ENCODE data around the gene WFDC5.
"Not testable (repeated sequence)": the region's sequence is repeated elsewhere in the genome, so short reads cannot be mapped to it uniquely, and the experiment has no call there.

The WFDC5 gene, protein sequence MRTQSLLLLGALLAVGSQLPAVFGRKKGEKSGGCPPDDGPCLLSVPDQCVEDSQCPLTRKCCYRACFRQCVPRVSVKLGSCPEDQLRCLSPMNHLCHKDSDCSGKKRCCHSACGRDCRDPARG

DNA sequence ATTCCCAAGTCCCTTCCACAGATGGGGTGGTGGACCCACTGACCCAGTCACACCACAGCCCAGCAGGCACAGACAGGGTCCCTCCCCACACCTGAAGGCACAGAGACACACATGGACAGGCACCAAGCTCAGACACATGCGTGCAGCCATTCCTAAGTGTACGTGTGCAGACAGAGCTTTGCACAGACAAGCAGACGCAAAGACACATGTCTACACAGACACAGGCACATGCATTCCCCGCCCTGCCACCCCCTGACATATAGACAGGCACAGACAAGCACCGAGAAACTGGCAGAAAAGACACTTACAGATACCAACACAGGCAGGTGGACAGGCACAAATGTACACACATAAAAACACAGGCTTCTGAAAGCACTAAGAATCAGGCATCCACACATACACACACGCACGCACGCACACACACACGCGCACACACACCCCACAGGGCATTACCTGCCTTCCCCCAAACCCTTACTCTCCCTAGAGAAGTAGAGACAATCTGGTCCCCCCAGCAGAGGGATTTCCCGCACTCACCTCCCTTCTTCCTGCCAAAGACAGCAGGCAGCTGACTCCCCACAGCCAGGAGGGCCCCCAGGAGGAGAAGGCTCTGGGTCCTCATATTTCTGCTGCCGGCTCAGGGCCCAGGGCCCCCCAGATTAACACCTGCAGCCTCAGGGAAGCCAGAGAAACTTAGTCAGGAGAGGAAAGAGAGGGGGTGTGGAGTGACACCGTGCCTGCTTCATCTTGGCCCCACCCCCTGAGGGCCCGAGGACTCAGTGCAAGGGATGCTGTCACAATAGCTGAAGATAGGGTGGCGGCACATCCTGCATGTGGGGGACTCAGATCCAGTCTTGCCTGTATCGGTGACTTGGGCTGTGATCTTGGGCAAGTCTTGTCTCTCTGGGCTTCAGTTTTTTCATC, at the start of gene WFDC5:
TSS of gene WFDC5 (minus strand) at position 710 of the 921 bp plus-strand sequence. CDS start at position 619, 91 bp downstream.
- peak; percentile 52 for DNase-seq

DNA sequence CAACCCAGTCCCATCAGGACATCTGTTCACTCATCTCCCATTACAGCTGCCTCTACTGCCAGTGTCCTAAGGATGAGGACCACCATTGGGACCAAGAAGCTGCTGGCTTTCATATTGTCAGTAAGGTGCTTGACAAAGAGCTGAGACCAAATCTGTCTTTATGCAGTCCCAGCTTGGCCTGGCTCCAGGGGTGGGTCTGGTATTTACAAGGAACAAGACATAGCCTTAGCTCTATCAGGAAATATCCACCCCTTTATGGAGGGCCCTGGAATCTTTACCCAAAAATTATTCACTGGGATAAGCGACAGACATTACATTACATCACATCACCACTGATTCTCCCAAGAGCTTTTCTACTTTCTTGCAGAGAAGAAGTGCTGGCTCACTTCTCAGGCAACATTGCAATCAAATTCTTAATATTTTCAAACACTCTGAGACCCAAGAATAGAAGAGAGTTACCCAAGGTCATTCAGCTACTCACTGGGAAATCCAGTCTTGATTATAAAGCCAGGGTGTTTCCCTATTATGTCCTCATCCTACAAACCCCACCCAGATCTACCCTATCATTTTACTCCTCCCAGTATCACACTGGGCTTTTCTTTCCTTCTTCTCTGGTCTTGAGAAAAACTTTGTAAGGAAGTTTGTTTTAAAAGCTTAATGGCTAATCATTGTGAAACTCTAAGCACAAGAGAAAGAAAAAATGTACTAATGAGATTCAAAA, 48.3 kb upstream of the WFDC5 start:
- no peak for DNase-seq

DNA sequence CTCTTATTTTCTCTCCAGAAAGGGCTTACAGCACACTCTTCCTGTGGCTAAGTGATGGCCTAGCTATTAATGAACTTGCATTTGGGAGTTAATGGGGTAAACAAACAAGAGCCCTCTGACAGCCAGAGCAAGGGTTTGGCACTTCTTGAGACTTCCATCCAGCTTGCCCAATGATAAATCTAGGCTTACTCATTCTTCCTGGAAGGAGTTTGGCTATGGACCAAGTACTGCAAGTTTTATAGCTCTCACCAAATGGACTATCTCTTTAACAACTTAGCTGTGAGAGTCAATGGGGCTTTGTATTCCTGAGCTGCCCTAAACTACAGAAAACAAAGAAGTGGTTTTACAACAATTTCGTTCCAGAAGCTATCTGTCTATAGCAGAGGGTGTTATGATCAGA, 43.0 kb upstream of the WFDC5 start:
- DNase-seq: no peak

DNA sequence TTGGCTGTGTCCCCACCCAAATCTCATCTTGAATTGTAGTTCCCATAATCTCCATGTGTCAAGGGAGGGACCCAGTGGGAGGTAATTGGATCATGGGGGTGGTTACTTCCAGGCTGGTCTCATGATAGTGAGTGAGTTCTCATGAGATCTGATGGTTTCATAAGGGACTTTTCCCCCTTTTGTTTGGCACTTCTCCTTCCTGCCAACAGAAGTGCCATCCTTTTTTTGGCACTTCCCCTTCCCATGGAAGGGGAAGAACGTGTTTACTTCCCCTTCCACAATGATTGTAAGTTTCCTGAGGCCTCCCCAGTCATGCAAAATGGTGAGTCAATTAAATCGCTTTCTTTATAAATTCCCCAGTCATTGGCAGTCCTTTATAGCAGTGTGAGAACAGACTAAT, 41.7 kb upstream of the WFDC5 start:
- no peak for DNase-seq

DNA sequence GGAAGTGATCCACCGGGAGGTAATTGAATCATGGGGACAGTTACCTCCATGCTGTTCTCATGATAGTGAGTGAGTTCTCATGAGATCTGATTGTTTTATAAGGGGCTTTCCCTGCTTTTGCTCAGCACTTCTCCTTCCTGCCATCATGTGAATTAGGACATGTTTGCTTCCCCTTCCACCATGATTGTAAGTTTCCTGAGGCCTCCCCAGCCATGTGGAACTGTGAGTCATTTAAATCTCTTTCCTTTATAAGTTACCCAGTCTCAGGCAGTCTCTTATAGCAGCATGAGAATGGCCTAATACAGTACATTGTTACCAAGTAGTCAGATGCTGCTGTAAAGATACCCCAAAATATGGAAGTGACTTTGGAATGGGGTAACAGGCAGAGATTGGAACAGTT, 39.8 kb upstream of the WFDC5 start:
- DNase-seq: not testable (repeated sequence)

DNA sequence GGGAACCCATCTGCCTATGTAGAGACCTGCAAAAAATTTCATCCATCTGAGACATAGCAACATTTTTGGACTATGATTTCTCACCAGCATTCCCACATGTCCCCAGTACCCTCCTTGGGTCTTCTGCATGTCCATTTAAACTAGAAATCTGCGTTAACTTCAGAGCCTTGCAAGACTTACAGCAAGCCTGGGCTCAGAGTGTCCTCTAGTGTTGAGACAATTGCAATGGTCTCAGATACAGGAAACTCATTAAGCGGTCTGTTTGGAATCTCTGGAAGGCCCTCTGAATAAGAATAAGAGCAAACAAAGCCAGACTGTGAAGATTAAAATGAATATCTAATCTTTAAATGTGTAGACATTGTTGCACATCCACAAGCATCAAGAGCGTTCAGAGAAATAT, 39.2 kb upstream of the WFDC5 start:
- DNase-seq: no peak

DNA sequence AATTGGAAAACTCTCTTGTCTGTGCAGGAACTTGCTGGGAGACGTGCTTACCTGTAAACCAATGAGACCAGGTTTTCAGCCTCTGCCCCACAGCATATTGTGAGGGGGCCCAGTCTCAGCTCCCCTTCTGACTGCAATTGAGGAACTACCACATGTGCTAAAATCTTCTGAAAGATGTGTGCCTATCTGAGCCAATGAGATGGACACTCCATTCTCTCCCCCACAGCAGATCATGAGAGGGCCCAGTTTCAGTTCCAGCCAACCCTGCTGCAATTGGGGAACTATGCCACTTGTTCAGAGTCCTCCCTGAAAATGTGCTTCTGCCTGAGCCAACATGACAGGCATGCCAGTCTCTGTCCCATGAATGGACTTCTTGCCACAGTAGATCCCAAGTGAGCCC, 38.8 kb upstream of the WFDC5 start:
- no peak for DNase-seq

DNA sequence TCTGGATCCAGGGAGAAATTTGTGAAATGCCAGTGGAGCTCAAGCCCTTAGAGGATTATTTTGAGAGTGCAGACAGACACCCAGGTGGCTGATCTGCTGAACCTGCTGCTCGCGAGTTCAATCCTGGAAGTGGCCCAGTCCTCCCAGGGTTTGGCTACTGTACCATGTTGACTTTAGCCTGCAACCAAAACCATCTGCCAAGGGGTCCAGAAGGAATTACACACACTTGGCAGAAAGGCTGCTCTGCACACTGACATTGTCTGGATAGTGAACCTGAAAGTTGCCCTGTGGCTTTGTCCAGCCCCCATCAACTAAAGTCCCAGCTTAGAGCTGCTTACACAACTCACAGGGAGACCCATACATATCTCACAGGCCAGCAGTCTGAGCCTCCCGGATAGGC, 38.2 kb upstream of the WFDC5 start:
- no peak for DNase-seq

DNA sequence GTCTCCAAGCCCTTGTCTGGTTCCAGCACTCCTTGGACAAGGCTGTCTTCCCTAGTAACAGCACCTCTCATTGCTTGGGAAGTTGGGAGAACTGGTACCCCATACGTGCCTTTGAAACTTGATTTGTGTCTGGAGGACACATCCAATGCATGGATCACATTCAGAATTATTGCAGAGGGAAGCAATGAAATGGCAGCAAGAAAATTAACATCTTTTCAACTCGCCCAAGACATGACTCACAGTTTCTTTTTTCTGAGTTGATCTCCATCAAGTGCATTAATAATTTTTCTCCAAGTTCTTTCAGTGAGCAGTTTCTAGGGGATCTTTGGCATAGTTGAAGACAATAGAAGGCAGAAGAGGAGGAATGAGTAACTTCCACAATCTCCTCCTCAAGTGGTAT, 37.4 kb upstream of the WFDC5 start:
- DNase-seq: no peak

DNA sequence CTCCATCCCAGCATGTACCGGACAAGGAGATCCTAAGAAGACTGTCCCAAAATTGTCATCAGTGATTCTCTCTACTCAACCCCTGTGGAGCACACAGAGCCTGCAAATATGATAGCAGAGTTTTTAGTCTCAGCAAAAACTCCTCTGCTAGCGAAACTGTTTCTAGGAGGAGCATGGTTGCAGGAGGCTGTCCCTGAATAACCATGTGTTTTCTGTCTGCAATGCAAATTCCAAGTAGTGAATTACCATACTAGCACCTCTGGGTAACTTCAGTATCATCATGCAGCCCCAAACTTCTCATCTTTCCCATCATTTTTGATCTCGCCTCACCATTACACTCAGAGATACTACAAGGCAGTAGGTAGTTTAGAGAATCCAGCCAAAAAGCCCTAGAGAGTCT, 34.1 kb upstream of the WFDC5 start:
- no peak for DNase-seq

DNA sequence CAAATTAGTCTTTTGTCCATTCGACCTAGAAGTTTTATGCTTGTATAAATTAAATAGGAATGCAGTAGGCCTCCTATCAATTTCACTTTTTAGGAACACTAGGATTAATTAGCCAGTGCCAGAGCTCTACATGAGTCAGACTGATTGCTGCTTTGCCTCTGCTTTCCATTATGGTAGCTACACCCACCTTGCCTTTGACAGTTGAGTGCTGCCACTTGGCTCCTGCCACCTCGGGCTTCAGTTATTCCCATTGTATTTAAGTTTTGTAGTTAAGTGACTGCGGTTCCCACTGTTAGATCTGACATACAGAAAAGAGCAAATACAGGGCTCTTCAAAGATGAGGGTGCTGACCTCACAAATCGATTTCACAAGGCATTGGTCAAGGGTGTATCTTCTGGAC, 25.9 kb upstream of the WFDC5 start:
- DNase-seq: no peak

DNA sequence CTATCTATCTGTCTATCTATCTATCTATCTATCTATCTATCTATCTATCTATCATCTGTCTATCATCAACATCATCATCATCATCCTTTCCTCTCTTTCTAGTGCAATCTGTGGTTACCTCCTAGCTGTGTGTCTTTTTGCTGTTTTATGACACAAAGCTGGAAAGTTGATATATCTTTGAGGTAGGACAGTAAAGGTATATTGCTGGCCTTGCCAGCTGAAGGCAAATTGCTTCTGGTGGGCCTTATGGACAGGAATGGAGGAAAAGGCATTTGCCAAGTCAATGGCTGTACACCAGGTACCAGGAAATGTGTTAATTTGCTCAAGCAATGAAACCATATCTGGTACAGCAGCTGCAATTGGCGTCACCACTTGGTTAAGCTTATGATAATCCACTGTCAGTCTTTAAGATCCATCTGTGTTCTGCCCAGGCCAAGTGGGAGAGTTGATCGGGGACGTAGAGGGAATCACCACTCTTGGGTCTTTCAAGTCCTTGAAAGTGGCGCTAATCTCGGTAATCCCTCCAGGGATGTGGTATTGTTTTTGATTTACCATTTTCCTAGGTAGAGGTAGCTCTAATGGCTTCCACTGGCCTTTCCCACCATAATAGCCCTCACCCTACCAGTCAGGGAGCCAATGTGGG, 24.9 kb upstream of the WFDC5 start:
- DNase-seq: not testable (repeated sequence)

DNA sequence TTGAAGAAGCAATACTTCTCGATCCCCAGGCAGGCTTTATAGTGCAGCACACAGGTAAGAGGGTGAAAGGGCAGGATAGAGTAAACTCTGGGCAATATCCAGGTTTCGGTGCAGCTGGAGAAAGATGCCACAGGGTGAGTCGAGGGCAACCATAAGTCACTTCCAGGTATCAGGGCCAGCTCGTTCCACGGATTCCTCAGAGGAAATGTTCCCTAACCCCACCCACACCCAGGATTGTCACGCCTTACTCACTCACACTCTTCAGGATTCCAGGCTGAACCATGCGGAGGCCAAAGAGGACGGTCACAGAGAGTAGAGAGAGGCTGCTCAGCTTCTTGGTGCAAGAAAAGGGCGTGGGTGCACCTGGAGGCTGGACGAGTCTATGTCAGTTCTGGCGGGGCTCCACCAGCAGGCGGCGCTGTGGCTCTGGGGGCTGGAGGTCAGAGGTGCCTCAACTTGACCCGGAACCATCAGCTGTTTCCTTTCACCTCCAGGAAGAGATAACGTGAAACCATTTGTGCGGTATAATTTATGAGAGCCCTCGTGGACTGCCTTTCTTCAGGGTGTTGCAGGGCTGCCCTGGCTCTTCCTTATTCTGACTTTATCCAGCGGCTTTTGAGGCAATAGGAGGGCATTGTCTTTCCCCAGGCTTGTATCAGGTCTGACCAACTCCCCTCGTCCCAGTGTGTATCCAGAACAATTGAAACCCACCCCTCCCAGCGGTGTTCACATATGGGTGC, 23.8 kb upstream of the WFDC5 start:
- DNase-seq: peak; percentile 96

DNA sequence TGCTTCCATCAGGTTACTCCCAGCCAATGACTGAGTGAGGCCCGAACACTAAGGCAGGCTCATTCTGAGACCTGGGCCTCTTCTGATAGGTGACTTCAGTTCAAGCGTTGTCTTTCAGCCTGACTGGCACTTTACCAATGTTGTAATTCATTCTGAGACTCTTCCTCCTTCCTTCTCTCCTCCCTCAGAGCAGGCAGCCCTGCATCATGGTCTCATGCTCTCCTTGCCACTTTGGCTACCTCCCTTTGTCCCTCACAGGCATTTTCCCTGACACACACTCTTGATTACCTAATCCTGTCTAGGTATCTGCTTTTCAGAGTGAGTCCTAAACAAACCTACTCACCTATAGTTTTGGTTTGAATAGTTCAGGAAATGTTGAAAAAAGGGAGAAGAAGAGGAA, 21.9 kb upstream of the WFDC5 start:
- DNase-seq: no peak

DNA sequence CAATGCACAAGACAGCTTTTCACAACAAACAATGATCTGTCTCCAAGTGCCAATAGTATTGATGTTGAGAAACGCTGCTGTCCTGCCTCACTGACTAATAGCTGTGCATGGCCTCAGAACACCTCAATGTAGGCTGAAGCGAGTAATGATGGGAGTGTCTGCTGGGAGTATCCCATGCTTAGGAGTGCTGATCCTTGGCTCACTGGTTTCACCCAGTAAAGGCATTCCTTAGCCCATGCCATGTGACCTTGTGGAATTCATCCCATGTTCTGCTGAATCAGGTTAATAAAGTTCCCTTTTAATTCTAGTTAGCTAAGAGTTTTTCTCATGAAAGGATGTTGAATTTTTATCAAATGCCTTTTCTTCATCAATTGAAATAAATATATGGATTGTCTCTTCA, 13.1 kb upstream of the WFDC5 start:
- DNase-seq: no peak

DNA sequence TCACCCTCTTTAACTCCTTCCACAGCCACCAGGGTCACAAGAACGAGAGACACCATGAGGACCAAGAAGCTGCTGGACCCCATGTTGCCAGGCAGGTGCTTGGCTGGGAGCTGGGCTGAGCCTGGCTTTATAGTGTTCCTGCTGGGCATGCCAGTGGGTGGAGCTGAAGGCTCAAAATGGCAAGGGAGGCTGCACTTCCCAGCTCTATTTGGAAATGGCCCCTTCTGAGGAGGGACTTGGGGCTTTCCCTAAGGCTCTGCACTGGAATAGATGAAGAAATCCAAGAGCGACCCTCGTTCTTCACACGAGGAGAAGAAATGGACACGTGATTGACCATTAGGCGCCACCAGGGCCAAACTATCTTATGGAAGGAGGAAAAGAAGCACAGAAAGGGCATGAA, 9.4 kb upstream of the WFDC5 start, which contains the start of gene WFDC12:
TSS of gene WFDC12 (minus strand) at position 101 of the 400 bp plus-strand sequence. CDS start at position 83, 18 bp downstream.
- DNase-seq: no peak

DNA sequence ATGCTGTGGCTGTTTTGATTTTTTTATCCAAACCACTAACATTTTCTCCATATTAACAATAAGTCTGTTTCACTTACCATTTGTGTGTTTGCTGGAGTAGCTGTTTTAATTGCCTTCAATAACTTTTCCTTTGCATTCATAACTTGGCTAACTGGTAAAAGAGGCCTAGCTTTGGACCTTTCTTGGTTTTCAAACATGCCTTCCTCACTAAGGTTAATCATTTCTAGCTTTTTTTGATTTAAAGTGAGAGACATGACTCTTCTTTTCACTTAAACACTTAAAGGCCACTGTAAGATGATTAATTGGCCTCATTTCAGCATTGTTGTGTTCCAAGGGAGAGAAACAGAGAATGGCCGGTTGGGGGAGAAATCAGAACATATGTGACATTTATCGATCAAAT, 6.4 kb upstream of the WFDC5 start:
- no peak for DNase-seq

DNA sequence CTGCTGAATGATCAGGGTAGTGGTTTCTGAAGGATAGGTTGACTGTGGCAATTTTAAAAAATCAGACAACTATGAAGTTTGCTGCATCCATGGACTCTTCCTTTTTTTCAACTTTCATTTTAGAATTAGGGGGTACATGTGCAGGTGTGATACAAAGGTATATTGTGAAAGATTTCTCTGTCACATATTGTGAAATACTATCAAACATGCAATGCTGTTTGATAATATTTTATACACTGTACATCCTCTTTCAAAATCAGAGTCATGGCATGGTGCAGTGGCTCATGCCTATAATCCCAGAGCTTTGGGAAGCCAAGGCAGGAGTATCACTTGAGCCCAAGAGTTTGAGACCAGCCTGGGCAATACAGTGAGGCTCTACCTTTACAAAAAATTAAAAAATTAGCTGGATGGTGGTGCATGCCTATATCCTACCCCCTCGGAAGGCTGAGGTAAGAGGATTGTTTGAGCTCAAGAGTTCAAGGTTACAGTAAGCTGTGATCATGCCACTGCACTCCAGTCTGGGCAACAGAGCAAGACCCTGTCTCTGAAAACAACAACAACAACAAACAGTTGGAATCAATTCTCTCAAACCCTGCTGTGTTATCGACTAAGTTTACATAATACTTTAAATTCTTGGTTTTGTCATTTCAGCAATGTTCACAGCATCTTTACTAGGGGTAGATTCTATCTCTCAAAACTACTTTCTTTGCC, 4.7 kb upstream of the WFDC5 start:
- DNase-seq: no peak

DNA sequence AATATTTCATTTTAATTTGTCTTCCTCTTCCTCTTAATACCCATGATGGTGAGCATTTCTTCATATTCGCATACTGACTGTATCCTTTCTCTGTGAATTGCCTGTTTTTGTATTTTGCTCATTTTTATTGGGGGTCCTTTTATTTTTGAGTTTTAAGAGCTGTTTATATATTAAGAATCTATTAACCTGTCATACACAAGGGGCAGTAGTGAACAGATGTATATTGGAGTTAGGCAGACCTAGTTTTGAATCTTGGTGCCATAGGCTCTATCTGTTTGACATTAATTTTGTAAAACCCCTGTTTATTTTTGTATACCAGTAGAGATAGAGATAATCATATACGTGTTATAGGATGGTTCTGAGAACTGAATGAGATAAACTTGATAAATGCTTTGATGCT, 3.1 kb upstream of the WFDC5 start:
- no peak for DNase-seq

DNA sequence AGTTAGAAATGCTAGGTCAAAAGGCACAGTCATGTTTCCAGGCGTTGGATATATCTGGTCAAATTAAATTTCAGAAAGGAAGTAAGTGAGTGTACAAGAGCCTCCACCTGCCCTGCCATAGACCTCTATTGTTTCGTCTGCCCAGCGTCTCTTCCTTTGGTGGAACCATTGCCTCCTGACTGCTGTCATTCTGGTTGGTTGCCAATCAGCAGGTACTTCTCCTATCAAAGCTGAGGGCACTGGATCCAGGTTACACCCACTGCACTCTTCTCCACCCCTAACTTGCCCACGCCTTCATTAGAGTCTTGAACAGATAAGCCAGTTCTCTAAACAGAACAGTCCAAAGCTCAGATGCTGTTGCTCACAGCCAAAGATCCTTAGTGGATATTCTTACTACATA, 2.6 kb upstream of the WFDC5 start:
- DNase-seq: no peak

DNA sequence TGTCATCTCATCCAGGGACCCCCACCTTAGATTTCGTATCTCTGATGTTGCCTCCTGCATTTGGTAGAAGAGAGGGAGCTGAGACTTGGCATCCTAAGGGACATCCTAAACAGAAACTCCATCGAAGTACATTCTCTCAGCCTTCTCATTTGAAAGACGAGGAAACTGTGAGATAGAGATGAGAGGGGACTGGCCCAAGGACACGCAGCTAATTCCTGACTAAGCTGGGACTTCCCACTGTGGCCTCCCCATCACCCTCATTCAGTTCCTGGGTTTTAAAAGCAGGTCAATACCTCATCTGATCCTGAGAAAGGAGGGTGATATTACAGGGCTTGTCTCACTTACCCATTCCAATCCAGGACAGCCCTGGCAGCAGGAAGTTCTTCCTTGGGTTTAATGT, 855 bp upstream of the WFDC5 start:
- DNase-seq: no peak

DNA sequence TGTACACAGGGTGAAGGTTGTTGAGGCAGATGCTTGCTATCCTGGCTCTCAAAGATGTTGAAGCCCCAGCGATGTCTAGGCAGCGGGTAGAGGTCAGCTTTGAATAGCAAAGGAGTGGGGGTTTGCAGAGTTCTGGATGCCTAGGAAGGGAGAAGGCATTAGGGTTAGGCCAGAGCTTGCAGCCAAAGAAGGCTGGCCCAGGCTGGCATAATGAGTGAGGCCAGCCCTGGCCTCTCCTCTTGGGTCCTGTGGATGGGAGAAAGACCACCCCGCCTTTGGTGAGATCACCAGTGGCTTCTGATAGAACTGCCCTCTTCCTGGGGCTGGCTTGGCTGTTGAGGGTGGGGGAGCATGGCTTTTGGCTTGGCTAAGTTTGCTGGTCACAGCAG, 406 bp upstream of the WFDC5 start:
- no peak for DNase-seq

All from stimulated activated CD8-positive, alpha-beta memory T cell treated with anti-CD3 and anti-CD28 coated beads, Interleukin-4, amount 100 ng/mL, for 48 hours (primary cell).